ENCODE results near the gene POR.

DNA sequence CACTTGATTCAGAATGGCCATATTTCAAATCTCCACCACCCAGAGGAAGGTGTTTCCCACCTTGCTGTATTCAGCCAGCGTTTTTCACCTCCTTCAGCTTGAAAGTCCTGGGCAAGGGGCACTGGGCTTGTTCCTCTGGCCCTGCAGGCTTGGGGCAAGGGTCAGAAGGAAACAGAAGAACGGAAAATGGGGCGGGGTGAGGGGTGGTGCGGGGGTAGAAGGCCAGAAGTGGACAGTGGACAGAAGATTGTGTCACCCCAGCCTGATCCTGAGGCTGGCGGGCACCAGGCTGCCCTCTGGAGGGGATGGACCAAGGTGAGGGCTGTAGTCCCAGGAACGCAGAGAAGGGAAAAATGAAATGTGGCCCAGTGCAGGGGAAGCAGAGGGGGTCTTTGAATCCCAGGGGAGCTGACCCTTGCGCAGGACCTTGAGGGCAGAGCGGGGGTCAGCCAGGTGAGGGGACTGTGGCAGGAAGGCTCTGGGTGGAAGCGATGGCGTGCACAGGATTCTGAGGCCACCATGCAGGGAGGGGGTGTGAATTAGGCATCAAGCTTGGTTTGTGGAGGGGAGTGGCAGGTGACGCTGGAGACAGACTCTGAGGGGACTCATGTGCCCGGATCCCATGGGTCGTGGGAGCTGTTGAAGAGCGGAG, 56.5 kb downstream of the POR start:
- TF ChIP-seq, protein P1, sequence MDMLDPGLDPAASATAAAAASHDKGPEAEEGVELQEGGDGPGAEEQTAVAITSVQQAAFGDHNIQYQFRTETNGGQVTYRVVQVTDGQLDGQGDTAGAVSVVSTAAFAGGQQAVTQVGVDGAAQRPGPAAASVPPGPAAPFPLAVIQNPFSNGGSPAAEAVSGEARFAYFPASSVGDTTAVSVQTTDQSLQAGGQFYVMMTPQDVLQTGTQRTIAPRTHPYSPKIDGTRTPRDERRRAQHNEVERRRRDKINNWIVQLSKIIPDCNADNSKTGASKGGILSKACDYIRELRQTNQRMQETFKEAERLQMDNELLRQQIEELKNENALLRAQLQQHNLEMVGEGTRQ (IDR thresholded peaks at IDR 0.05; ENCODE audit: borderline replicate concordance, low read depth, low read length) = no peak
- TF ChIP-seq SIN3A (IDR thresholded peaks at IDR 0.05; ENCODE audit: borderline replicate concordance, low read depth, low read length) (no peak), TAF1 (IDR thresholded peaks at IDR 0.05; ENCODE audit: borderline replicate concordance, low read depth, low read length) (no peak), ELF1 (IDR thresholded peaks at IDR 0.05) (no peak), JUND (IDR thresholded peaks at IDR 0.05) (no peak), TEAD4 (IDR thresholded peaks at IDR 0.05; ENCODE audit: borderline replicate concordance, insufficient read depth) (no peak), SMC3 (IDR thresholded peaks at IDR 0.05; ENCODE audit: low read depth, low read length) (no peak), EZH2phosphoT487 (IDR thresholded peaks at IDR 0.05; ENCODE audit: borderline replicate concordance, low read depth) (no peak), TCF12 (IDR thresholded peaks at IDR 0.05) (no peak), RFX5 (IDR thresholded peaks at IDR 0.05; ENCODE audit: low read length) (no peak), POLR2AphosphoS5 (IDR thresholded peaks at IDR 0.05; ENCODE audit: low read depth, low read length) (no peak)
- TF ChIP-seq, protein P2, sequence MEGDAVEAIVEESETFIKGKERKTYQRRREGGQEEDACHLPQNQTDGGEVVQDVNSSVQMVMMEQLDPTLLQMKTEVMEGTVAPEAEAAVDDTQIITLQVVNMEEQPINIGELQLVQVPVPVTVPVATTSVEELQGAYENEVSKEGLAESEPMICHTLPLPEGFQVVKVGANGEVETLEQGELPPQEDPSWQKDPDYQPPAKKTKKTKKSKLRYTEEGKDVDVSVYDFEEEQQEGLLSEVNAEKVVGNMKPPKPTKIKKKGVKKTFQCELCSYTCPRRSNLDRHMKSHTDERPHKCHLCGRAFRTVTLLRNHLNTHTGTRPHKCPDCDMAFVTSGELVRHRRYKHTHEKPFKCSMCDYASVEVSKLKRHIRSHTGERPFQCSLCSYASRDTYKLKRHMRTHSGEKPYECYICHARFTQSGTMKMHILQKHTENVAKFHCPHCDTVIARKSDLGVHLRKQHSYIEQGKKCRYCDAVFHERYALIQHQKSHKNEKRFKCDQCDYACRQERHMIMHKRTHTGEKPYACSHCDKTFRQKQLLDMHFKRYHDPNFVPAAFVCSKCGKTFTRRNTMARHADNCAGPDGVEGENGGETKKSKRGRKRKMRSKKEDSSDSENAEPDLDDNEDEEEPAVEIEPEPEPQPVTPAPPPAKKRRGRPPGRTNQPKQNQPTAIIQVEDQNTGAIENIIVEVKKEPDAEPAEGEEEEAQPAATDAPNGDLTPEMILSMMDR (IDR thresholded peaks at IDR 0.05) = no peak
- TF ChIP-seq, protein P3, sequence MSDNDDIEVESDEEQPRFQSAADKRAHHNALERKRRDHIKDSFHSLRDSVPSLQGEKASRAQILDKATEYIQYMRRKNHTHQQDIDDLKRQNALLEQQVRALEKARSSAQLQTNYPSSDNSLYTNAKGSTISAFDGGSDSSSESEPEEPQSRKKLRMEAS (IDR thresholded peaks at IDR 0.05; ENCODE audit: low read depth) = no peak
